ENCODE results near the gene KRT78.

Gene KRT78

DNA sequence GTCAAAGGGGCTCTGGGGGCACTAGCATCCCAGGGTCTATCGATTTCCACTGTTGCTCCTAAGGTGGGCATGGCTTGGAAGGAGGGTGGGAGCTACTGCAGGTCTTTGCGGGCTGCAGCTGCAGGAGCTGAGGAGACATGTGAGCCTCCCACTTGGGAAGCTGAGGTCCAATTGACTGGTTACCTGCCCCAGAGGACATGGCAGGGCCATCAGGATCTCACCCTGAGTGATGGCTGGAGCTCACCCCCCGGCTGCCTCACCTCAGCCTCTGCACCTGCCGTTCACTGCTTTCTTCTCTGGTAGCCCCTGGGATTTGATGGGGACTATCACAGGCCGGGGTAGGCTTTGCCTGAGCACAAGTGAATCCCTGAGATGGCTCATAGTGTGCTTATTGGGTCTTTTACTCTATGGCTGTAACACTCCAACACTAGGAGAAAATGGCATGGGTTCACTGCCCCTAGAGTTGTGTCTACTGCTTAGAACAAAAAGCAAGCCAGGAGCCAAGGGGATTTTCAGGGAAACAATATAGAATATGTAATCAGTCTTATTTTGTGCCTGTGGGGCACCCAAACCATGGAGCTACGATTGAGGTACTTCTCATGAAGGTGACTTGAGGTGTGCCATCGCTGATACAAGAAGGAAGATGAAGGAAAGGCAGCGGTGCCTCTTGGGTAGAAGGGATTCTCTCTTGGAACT lies 31.6 kb downstream of the KRT78 start:
- DNase-seq = no peak
- in situ Hi-C loops (cut with MboI; ENCODE audit: low pct_unique_long_range_greater_than_20kb, low sequenced_read_pairs) = no loop called here

GRCh38 chr12:52815676-52816588 lies 32.9 kb downstream of the KRT78 start:
- no peak for DNase-seq
- in situ Hi-C loops (cut with MboI; ENCODE audit: low pct_unique_long_range_greater_than_20kb, low sequenced_read_pairs) = no loop called here

- in situ Hi-C loops (cut with MboI; ENCODE audit: low pct_unique_long_range_greater_than_20kb, low sequenced_read_pairs) = no loop called here
- DNase-seq = no peak
Measured at GRCh38 chr12:52815161-52815560, 33.6 kb downstream of the KRT78 start.

DNA sequence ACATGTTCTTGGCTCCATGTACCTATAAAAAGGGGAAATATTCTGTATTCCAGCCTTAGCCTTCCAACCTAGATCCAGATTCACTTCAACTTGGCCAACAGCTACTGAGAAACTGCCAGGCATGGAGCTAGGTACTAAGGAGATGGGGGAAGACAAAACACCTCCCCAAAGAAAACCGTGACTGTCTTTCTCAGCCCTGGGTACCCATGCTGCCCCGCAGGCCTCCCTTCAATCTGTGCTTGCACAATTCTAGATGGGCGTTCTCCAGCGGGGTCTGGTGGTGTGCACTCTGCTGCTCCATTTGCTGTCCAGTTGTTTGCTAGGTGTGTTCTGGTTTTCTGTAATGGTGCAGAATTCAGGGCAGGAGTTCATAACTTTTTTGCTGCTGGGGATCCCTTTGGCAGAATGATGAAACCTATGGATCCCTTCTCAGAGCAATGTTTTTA lies 34.1 kb downstream of the KRT78 start:
- in situ Hi-C loops (cut with MboI; ENCODE audit: low pct_unique_long_range_greater_than_20kb, low sequenced_read_pairs) = no loop called here
- no peak for DNase-seq

GRCh38 chr12:52813885-52814709 lies 34.7 kb downstream of the KRT78 start, which contains the start of gene KRT4:
Gene KRT4 (minus strand): TSS chr12:52814116. CDS start chr12:52814058, 58 bp downstream.
- in situ Hi-C loops (cut with MboI; ENCODE audit: low pct_unique_long_range_greater_than_20kb, low sequenced_read_pairs) = no loop called here
- DNase-seq = no peak

- no peak for DNase-seq
- in situ Hi-C loops (cut with MboI; ENCODE audit: low pct_unique_long_range_greater_than_20kb, low sequenced_read_pairs) = no loop called here
Measured at GRCh38 chr12:52813203-52813819, 35.5 kb downstream of the KRT78 start.

DNA sequence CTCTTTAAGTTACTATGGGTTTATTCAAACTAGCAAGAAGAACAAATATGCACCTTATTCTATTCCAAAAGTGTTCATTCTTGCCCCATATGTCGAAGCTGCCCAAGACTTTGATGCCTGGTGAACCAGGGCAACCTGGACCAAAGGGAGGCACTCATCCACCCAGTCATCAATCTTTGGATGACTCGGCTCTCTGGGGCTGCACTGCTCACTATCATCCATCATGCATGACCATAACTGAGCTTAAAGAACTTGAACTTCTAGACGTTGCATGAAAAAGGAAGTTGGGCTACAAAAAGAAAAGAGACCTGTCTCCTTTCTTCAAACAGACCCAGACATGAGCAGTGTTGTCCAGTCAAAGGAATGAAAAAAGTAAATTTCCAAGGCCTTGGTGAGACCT lies 36.0 kb downstream of the KRT78 start:
- no peak for DNase-seq
- in situ Hi-C loops (cut with MboI; ENCODE audit: low pct_unique_long_range_greater_than_20kb, low sequenced_read_pairs) = no loop called here

DNA sequence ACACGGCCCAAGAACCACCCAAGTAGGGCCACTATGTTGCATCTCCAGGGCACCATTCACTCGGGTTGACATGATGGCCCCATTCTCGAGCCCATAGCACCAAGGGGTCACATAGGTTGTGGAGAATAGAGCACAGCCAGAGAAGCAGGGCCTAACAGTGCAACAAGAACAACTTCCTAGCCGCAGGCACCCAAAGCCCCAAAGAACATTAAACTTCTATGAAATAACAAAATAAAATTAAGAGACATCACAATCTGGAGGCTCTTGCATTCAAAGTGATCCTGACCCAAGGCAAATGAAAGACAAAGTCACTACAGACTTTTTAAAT lies 36.8 kb downstream of the KRT78 start:
- DNase-seq = no peak
- in situ Hi-C loops (cut with MboI; ENCODE audit: low pct_unique_long_range_greater_than_20kb, low sequenced_read_pairs) = no loop called here

GRCh38 chr12:52811191-52812072 lies 37.4 kb downstream of the KRT78 start:
- no peak for DNase-seq
- in situ Hi-C loops (cut with MboI; ENCODE audit: low pct_unique_long_range_greater_than_20kb, low sequenced_read_pairs) = no loop called here

DNA sequence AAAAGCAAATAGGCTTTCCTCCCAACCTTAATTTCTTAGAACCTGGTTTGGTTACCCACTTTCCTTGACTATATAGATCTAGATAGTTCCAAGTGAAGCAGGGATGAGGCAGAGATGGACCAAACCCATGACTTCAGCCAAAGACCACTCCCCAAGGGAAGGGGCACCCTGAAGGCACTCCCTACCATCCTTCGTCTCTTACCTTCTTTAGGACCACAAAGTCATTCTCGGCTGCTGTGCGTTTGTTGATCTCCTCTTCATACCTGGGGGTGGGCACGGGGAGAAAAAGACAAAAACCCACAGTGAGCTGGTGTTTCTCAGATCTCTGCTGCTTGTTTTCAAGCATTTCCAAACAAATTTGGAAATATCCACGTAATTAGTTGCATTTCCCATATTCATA lies 38.2 kb downstream of the KRT78 start:
- DNase-seq = no peak
- in situ Hi-C loops (cut with MboI; ENCODE audit: low pct_unique_long_range_greater_than_20kb, low sequenced_read_pairs) = no loop called here

- in situ Hi-C loops (cut with MboI; ENCODE audit: low pct_unique_long_range_greater_than_20kb, low sequenced_read_pairs) = no loop called here
- no peak for DNase-seq
Measured at GRCh38 chr12:52809166-52809565, 39.6 kb downstream of the KRT78 start.

- in situ Hi-C loops (cut with MboI; ENCODE audit: low pct_unique_long_range_greater_than_20kb, low sequenced_read_pairs) = no loop called here
- DNase-seq = no peak
Measured at GRCh38 chr12:52808573-52809160, 40.1 kb downstream of the KRT78 start.

DNA sequence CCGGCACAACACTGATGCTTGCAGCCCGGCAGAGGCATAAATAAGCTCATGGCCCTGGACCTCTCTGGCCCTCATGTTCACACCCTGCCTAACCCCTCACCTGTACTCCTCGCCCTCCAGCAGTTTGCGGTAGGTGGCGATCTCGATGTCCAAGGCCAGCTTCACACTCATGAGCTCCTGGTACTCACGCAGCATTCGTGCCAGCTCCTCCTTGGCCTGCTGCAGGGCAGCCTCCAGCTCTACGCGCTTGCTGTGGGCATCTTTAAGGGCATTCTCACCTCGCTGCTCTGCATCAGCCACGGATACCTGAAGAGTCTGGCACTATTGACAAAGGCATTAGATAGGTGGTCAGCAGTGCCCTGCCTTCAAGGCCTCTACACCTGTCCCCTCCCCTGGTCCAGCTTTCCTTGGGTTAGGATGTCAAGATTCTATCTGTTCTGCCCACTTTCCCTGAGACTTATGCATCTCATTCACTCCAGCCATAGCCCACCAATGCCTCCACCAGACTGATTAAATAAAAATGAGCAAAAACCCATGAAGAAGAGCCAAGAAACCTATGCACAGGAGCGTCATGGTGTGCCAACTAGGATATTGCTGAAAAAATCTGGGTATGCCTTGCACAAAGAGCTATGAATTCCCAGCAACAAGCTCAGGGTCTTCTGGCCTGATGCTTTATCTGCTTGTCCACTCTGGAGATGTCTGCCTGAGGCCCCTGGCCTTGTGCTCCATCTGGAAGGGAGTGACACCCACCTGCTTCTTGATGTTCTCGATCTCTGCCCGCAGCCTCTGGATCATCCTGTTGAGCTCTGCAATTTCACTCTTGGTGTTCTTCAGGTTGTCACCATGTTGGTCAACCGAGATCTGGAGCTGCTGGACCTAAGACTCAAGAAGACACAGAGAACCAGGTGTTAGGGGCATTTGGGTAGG lies 41.0 kb downstream of the KRT78 start:
- in situ Hi-C loops (cut with MboI; ENCODE audit: low pct_unique_long_range_greater_than_20kb, low sequenced_read_pairs) = no loop called here
- DNase-seq = no peak

DNA sequence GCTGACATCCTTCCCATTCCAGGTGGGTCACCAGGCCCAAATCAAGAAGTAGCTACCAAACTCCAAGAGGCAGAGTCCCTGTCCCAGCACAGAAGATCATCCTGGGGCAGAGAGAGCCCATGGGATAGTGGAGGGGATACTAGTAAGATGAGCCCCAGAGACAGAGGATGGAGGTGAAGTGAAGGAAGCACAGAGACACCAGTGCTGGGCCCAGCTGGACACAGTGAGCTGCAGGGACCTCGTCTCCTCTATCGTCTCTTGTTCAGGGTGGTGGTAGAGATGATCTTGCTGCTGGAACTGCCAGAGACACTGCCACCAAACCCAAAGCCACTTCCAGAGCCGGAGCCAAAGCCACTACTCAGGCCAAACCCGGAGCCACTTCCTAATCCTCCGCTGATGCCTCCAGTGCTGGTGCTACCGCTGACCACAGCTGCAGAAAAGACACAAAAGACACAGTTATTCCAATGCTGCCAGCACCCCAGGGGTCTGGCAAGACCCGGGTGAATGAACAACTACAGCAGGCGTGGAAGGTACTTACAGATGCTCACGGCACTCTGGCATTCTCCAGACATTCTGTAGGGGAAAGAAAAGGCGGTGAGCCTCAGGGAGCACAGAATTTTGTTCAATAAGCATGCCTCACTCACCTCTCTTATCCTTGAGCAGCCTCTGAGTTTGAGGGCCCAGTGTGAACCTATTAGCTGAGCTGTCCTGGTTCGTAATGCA lies 41.8 kb downstream of the KRT78 start:
- in situ Hi-C loops (cut with MboI; ENCODE audit: low pct_unique_long_range_greater_than_20kb, low sequenced_read_pairs) = no loop called here
- DNase-seq = no peak

GRCh38 chr12:52806169-52806811 lies 42.5 kb downstream of the KRT78 start:
- no peak for DNase-seq
- in situ Hi-C loops (cut with MboI; ENCODE audit: low pct_unique_long_range_greater_than_20kb, low sequenced_read_pairs) = no loop called here

DNA sequence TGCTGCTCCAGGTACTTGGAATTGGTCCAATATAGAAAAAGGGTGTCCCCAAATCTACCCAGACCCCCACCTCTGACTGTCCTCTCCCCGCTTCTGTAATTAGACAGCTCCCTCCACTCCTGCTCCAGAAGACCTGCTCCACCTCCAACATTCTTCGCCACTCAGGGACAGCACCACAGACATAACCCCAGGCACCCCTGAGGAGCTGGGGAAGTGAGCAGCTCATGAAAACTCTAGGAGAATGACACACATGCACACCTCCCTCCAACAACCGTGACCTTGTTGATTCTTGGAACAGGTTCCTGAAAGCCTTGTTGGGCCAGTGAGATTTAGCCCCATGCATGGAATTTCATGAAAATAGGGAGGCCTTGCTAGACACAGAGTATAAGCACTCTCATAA lies 43.1 kb downstream of the KRT78 start:
- in situ Hi-C loops (cut with MboI; ENCODE audit: low pct_unique_long_range_greater_than_20kb, low sequenced_read_pairs) = no loop called here
- no peak for DNase-seq

All from KBM-7 (cell line).